ENCODE results near the gene NTMT1.
"Not testable (repeated sequence)": the region's sequence is repeated elsewhere in the genome, so short reads cannot be mapped to it uniquely, and the experiment has no call there.

NTMT1 gene

DNA sequence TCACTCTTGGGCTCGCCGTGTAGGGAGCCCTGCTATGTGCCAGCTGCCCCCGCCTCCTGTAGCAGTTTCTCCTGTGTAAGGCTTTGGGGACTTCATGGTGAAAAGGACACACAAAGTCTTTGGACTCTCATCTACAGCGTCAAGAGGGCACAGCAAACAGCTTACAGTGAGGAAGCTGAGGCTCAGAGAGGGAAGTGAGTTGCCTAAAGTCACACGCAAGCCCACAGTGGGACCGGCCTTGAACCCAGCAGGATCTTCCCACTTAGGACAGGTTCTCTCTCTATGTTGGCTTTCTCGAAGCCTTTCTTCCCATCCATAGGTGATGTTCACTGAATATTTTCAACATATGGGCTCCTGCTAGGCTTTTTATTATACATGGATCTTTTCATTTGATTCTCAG, 29.7 kb downstream of the NTMT1 start:
- no peak for DNase-seq

- DNase-seq = no peak
Measured at GRCh38 chr9:129656795-129657390, 30.9 kb downstream of the NTMT1 start.

- DNase-seq = no peak
Measured at GRCh38 chr9:129661029-129661428, 35.1 kb downstream of the NTMT1 start.

DNA sequence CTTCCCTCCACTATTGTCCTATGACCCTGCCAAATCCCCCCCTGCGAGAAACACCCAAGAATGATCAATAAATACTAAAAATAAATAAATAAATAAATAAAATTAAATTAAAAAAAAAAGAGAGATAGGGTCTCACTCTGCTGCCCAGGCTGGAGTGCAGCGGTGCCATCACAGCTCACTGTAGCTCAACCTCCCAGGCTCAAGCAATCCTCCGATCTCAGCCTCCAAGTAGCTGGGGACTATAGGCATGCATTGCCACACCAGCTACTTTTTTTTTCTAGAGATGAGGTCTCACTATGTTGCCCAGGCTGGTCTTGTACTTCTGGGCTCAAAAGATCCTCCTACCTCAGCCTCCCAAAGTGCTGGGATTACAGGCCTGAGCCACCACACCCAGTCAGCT, 36.3 kb downstream of the NTMT1 start:
- DNase-seq = not testable (repeated sequence)

- DNase-seq = no peak
Measured at GRCh38 chr9:129664746-129665388, 38.9 kb downstream of the NTMT1 start.

DNA sequence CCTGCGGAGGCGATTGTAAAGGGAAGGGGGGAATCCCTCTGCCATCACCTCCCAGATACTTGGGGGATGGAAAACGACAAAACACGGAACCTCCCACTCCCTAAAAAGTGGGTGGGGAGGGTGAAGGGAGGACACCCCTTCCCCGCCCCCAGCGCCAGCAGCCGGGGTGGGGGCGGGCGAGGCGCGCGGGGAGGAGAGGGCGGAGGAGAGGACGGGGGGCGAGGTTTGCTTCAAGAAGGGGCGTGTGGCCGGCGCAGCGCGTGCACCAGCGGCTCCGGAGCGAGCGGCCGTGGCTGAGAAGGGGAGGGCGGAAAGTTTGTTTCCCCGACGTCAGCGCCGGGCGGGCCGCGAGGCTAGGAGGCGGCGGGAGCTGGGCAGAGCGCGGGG, 39.4 kb downstream of the NTMT1 start, which contains the start of gene PRRX2:
PRRX2 (plus strand) TSS at position 259 of the 387 bp plus-strand sequence. CDS start 221 bp downstream, outside the sequence.
- no peak for DNase-seq

GRCh38 chr9:129665814-129666520, 40.0 kb downstream of the NTMT1 start:
- no peak for DNase-seq

DNA sequence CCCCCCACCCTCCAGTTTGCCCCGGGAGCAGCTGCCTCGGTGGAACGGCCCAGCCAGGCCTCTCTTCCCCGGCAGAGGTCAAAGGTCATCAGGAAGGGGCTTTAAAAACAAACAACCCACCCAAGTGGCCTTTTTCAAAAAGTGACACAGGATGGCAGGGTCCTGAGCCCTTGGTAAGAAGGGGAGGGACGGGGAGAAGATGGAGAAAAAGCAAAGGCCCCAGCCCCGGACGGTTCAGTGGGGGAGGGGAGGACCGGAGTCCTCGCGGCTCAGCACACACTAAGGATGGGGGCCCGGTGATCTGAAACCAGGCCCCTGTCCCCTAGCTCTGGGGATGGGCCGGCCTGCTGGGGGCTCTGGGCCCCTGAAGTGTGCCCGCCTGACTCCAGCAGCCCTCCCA, 40.6 kb downstream of the NTMT1 start:
- no peak for DNase-seq

GRCh38 chr9:129667378-129667777, 41.4 kb downstream of the NTMT1 start:
- DNase-seq = no peak

GRCh38 chr9:129667850-129668249, 41.9 kb downstream of the NTMT1 start:
- no peak for DNase-seq

GRCh38 chr9:129669141-129669718, 43.3 kb downstream of the NTMT1 start:
- no peak for DNase-seq

DNA sequence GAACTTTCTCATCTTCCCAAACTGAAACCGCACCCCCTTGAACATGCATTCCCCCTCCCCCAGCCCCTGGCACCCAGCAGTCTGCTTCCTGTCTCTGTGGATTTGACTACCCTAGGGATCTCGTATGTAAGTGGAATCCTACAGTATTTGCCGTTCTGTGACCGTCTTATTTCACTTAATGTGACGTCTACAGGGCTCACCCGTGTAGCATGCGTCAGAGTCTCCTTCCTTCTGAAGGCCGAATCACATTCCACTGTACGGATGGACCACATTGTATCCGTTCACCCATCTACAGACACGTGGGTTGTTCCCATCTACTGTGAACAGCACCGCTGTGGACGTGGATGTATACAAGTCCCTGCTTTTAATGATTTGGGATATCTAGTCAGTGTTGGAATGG, 44.0 kb downstream of the NTMT1 start:
- DNase-seq = no peak

- no peak for DNase-seq
Measured at GRCh38 chr9:129671065-129671464, 45.1 kb downstream of the NTMT1 start.

DNA sequence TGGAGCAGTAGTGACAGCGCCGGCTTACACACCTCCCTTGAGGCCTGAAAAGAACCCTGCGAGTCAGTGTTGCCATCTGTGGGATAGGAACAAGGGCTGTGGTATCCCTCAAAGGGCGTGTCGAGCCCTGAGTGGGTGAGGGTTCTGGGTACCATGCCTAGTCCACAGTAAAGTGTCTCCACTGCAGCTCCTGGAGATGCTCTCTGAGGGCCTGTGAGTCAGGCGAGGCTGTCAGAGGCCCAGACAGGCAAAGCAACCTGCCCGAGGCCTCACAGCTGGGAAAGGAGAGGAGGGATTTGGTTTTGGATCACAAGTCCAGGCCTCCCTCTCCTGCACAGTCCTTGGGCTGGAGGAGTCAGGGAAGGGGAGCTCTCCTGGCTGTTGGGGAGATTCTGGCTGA, 45.6 kb downstream of the NTMT1 start:
- DNase-seq = no peak

DNA sequence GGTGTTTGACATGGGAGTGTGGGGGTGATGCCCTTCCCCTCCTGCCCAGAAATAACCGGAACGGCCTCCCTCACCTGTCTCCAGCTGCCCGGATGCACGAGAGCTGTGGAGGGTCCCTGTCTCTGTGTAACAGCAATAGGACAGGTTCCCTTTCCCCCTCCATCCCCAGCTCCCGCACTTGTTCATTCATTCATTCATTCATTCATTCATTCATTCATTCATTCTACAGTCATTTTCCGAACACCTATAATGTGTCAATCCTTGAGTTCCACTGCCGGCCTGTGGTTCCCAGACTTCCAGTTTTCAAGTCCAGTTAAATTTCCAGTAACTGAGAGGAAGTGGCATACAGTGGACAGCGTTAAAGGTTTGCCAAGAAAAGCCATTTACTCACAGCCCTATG, 46.7 kb downstream of the NTMT1 start:
- DNase-seq = no peak

DNA sequence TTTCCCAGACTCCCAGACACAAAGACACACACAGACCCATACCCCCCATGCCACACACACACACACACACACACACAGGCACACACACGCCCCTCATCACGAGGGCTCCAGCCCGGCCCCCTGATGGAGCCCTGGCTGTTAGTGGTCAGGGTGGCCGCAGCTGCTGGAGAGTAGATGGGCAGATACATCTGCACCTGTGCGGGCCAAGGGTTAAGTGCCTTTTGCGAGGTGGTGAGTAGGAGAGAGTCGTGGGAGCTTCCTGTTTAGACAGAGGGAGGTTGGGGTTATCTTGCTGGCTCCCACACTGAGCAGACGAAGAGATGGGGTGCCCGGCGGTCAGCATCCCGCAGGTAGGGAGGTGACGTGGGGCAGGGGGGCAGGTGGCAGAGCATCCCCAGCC, 47.6 kb downstream of the NTMT1 start:
- no peak for DNase-seq

- DNase-seq = no peak
Measured at GRCh38 chr9:129674229-129674628, 48.3 kb downstream of the NTMT1 start.

DNA sequence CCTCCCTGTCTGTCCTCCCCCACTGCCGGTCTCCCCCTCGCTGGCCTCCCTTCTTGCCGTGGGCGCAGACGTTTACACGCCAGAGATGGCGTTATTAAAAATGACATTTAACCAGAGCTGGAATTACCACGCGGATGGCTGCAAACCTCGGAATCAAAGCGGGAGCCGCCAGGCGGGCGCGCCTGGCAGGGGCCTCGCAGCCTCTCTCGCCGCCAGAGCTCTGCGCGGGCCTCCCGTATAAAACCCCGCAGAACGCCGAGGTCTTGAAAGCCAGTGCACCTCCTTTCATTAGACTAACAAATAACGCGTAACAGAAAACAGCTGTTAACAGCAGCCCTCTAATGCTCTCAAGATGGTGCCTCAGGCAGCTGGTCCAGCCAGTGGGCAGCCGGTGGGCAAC, 49.7 kb downstream of the NTMT1 start:
- no peak for DNase-seq

- no peak for DNase-seq
Measured at GRCh38 chr9:129676287-129676686, 50.3 kb downstream of the NTMT1 start.

DNA sequence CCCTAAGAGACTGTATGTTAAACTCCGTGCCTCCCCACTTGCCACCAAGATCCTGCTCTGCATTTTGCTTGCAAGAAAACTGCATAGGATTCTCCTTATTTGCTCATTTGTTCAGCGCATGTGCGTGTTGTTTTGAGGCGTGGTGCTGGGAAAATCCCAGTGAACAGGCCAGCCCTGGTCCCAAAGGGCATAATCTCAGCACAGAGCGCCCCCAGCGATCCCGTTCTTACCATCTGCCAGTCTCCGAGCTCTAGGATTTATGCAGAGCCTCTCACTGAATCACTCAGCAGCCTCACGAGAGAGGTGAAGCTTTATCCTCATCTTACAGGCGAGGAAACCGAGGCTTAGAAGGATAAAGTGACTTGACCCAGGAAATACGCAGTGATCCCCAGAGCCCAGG, 51.0 kb downstream of the NTMT1 start:
- DNase-seq = no peak

DNA sequence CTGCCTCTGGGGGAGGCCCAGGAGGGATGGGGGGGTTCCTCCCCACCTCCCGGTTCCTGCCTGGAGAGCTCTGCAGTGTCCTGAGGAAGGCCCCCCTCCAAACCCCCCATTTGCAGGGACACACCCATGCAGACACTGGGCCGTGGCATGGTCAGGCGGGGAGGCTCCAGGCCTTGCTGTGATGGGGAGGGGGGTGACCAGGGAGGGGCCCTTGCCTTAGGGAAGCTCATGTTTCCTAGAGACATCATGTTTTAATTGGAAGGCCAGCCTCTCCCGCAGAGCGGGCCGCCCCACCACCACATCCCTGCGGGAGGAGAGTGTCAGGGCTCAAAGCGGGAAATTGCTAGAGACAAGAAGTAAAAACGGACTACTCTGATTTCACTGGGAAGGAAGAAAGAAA, 51.5 kb downstream of the NTMT1 start:
- no peak for DNase-seq

DNA sequence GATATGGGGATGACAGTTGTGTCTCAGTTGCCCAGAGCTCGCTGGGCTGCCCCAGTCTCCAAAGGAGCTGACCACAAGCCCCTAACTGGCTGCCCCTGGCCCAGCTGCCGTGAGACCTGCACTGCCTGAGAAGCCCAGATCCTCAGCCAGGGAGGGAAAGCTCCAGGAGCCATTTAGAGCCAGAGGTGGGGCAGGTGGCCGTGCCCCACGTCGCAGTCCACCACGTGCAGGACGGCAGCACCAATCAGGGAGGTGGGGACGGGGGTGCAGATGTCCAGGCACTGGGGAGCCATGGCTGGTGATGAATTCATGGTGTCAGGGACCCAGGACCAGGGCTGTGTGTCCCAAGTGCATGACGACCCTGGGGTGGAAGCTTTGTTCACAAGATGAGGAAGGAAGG, 52.9 kb downstream of the NTMT1 start:
- DNase-seq = no peak

- no peak for DNase-seq
Measured at GRCh38 chr9:129679537-129679936, 53.6 kb downstream of the NTMT1 start.

- DNase-seq = no peak
Measured at GRCh38 chr9:129681924-129682323, 56.0 kb downstream of the NTMT1 start.

All from activated effector memory CD4-positive, alpha-beta T cell treated with Interleukin-2 at 50 U/mL for 16 hours (primary cell).